ENCODE results near the gene AKIRIN2.

DNA sequence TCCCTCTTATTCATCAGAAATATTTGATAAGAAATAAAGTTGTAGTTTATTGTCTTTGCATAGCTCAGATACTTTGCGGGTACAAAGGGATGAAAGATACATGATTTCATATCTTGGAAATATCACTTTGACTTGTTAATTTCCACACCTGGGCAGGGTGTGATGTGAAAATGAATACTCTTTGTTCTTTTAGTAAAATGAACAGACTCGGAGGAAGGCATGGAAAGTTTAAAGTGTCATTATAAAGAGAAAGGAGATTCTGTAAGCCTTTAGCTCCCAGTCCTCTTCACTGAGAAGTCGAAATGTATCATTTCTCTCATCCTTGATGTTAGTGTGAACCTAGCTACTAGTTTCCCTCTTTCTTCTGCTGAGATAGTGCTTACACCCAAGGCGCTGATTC, 36.7 kb upstream of the AKIRIN2 start:
- TF ChIP-seq, protein P1, sequence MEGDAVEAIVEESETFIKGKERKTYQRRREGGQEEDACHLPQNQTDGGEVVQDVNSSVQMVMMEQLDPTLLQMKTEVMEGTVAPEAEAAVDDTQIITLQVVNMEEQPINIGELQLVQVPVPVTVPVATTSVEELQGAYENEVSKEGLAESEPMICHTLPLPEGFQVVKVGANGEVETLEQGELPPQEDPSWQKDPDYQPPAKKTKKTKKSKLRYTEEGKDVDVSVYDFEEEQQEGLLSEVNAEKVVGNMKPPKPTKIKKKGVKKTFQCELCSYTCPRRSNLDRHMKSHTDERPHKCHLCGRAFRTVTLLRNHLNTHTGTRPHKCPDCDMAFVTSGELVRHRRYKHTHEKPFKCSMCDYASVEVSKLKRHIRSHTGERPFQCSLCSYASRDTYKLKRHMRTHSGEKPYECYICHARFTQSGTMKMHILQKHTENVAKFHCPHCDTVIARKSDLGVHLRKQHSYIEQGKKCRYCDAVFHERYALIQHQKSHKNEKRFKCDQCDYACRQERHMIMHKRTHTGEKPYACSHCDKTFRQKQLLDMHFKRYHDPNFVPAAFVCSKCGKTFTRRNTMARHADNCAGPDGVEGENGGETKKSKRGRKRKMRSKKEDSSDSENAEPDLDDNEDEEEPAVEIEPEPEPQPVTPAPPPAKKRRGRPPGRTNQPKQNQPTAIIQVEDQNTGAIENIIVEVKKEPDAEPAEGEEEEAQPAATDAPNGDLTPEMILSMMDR (IDR thresholded peaks at IDR 0.05), result no peak
- no peak for TF ChIP-seq POLR2A (IDR thresholded peaks at IDR 0.05)
